HG03342 (cell line): ENCODE results near the gene LY6G5C.
"Not testable (repeated sequence)": the region's sequence is repeated elsewhere in the genome, so short reads cannot be mapped to it uniquely, and the experiment has no call there.

ENCODE experiments used
- ATAC-seq: cut with Tn5 transposase; IDR thresholded peaks from one replicate; pipeline ENCODE4 v1.9.1; 2021; ENCODE audit warnings: mild to moderate bottlenecking, moderate library complexity; ENCODE audit not compliant: unreplicated experiment

LY6G5C gene

GRCh38 chr6:31715022-31715958, 34.4 kb upstream of the LY6G5C start, which contains the start of gene LY6G6D:
LY6G6D (plus strand) TSS chr6:31715348; CDS start chr6:31715356, 8 bp downstream.
- no peak for ATAC-seq

DNA sequence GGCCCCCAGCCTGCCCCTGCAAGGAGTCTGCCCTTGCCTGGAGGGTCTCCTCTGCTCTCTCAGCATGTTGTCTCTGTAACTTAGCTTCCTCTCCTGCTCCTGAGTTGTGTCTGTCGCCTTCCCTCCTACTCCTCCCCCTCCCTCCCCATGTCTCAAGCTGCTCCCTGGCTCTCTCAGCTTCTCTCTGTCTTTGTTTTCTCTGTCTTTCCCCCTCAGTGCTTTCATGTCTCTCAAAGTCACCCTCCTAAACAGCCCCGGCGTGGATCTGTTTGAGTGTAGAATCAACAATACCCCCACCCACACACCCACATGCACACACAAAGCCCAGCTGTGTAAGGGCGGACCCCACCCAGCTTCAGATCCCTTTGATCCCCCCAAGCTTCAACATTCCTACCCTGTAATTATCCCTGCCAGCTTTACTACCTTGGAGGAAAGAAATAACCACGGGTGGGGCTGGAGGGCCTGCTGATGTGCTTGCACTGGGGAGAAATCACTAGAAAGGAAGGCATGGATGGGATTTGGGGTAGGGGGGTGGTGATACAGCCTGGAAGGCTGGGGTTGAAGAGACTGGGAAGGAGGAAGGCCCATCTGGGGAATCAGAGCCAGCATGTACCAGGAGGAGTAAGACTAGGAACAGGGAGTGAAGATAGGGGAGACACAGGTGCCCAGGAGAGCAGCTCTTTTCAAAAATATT, 33.3 kb upstream of the LY6G5C start:
- ATAC-seq: no peak

DNA sequence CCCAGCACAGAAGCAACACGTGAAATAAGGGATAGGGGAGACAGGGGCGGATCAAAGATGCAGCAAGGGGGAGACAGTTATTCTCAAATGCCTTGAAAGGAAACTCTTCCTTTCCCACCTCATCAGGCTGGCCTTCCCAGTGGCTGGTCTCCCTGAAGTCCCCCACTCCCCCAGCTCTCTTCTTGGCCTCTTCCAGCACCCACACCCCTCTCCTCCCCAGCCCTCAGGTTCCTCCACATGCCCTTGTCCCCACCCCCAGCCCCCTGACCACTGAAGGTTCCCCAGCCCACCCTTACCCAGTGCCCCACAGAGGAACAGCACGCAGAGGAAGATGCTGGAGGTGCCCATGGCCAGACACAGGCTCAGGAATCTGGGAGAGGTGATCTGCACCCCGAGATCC, 32.6 kb upstream of the LY6G5C start:
- ATAC-seq: no peak

DNA sequence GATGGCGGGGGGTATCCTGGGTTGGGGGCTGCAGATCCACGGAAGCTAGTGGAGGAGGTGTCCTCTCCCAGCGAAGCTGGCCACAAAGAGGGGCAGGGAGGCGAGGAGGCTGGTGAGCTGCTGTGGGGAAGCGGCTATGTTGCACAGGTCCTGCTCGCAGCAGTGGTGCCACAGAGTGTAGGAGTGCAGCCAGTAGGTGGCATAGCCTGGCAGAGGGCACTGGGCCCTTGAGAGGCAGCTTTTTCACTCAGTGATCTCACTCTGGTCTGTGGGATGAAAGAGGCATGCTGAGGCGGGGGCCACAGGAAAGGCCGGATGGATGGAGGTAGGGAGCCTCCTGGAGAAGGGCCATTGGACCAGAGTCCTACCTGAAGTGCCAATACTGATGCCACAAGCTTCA, 31.4 kb upstream of the LY6G5C start:
- ATAC-seq: no peak

- ATAC-seq: no peak
Observed at GRCh38 chr6:31711233-31711632, 30.4 kb upstream of the LY6G5C start.

DNA sequence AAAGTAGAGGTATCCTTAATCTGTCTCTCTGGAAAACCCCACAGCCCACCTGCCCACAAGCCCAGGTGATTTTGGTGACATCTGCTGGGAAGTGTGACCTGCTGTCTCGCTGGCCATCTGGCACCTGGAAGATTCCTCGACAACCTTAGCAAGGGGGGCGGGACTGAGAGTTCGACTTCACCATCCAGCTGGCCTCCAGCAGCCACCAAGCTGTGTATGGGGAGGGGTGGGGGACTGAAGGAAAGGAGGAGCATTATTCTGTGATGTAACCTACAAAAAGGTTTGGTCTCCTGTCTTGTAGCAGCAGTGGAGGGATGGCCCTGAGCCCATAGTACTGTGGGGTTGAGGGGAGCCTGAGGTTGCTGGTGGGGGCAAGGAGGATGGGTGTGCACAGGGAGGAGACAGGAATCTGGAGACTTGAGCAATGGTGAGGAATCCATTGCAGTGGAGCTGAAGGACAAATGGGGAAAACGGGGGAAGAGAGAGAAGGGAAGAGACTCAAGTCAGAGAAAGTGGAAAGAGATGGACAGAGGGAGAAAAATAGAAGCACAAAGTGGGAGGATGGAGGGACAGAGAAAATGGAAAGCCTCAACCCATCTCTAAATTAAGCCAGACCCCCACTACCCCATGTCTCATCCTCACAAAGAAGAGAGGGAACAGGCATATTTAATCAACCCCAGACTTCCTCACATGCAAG, 29.8 kb upstream of the LY6G5C start:
- ATAC-seq: no peak

GRCh38 chr6:31709157-31709556, 28.3 kb upstream of the LY6G5C start:
- ATAC-seq: not testable (repeated sequence)

- ATAC-seq: no peak
Observed at GRCh38 chr6:31708224-31708623, 27.4 kb upstream of the LY6G5C start.

DNA sequence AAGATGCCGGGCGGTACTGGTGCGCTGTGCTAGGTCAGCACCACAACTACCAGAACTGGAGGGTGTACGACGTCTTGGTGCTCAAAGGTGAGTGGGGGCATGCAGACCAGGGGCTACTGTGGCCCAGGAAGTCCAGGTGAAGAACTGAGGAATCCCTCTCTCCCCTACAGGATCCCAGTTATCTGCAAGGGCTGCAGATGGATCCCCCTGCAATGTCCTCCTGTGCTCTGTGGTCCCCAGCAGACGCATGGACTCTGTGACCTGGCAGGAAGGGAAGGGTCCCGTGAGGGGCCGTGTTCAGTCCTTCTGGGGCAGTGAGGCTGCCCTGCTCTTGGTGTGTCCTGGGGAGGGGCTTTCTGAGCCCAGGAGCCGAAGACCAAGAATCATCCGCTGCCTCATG, 26.8 kb upstream of the LY6G5C start:
- ATAC-seq: no peak

- ATAC-seq: no peak
Observed at GRCh38 chr6:31706599-31706998, 25.7 kb upstream of the LY6G5C start, which contains the start of gene LY6G6F. LY6G6F (plus strand) TSS chr6:31706866; CDS start chr6:31706907, 41 bp downstream.

DNA sequence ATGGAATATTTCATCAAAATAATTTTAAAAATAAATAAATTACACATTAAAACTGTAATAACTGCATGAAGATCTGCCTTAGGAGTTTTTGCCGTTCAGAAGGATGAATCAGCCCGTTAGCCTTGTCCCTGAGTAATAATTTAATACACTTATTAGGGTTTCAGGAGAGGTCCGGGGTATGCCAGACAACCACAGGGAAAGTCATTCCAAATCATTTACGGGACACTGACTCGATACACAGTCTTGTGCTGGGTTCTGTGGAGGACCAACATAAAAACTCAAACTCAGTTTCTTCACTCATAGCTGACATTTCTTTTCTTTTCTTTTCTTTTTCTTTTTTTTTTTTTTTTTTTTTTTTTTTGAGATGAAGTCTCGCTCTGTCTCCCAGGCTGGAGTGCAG, 25.1 kb upstream of the LY6G5C start:
- ATAC-seq: no peak

GRCh38 chr6:31702819-31703716, 22.2 kb upstream of the LY6G5C start, which contains the start of gene ABHD16A:
ABHD16A (minus strand) TSS chr6:31703324; CDS start chr6:31703281, 43 bp downstream.
- ATAC-seq: peak; percentile 89

- ATAC-seq: no peak
Observed at GRCh38 chr6:31702405-31702818, 21.5 kb upstream of the LY6G5C start.

- ATAC-seq: no peak
Observed at GRCh38 chr6:31701666-31702404, 21.0 kb upstream of the LY6G5C start.

DNA sequence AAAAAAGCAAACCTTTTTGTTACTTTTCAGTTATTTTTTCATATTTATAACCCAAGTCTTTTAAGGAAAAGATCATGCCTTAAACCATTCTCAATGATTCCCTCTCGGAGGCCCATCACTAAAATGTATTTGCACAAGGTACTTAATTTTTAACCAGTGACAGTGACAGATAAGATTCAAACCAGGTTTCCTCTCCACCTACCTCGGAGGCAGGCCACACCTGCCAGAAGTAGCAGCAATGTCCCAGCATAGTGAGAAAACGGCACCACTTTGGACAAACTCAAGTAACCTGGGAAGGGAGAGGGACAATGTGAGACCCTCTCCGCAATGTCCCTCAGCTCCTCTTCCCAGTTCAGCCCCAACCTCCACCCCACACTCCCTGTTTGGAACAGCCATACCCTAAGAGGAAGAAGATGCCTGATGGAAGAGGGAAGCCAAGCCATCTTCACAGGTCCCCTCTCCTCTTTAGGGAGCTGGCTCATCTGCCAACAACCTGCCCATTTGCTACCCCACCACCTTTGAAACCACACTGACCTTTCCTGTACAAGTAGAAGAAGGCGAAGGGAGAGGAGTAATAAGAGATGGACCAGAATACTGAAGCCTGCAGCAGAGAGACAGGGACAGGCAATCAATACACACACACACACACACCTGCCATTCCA, 20.0 kb upstream of the LY6G5C start:
- ATAC-seq: no peak

DNA sequence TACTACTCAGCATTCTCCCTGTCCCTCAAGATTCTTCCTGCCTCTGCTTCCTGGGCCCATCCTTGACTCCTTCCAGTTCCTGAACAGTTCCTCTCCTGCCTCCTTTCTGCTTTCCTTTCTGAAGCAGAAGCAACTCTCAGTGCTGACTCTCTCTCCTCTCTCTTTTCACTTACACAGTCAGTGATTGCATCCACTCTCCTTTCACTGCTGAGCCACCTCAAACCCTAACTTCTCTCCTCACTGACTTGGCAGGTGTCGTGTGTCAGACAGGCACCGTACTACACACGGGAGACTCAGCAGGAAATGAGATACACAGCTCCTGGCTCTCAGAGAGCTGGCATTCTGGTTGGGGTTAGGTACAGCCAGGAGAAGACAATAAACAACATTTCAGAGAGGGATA, 16.7 kb upstream of the LY6G5C start:
- ATAC-seq: no peak

GRCh38 chr6:31693535-31693934, 12.7 kb upstream of the LY6G5C start:
- ATAC-seq: no peak

DNA sequence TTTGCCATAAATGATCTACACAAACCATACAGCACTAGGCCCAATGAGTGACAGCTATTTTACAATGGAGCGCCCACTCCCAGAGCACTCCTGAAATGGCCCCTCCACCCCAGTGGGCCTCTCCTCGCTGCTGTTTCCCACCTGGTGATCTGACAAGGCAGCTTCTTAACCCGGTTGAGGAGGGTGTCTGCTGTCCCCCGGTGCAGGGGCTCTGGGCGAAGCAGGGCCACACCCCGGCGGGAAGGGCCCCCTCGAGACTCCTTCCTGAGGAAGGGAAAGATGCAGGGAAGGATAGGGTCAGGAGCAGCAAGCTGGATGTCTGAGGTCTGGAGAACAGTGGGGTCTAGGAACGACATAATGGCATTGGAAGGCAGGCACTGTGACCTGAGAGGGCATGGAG, 12.0 kb upstream of the LY6G5C start:
- ATAC-seq: no peak

GRCh38 chr6:31692353-31692752, 11.5 kb upstream of the LY6G5C start:
- no peak for ATAC-seq
